Spleen (tissue), 11 donors: ENCODE data around the gene DACT1. TPM values are rescaled to one million over a fixed set of nuclear protein-coding genes. Genes with fewer than 3 reads are reported as not detected.

Experiments
- DNase-seq: peaks from one replicate; pipeline ENCODE4 v3.0.0-alpha.2; 2020
- H3K27ac ChIP-seq, 8 donors: fragments of 200-600 bp; sonication (generic) in 7 of 8; 1 replicate in 4 of 8; 2 replicates in 4 of 8; pipeline versions ENCODE4 v1.5.0 to v1.8.0; 2016 to 2021; ENCODE audit warnings: inconsistent platforms in 4 of 8, mild to moderate bottlenecking in 4 of 8, moderate library complexity in 1 of 8
- H3K27me3 ChIP-seq, 7 donors: fragments of 200-600 bp; sonication (generic) in 6 of 7; replicated peaks in 1 of 7; 1 replicate in 4 of 7; 2 replicates in 3 of 7; pipeline versions ENCODE4 v1.5.0 to v1.8.0; 2016 to 2021; ENCODE audit warnings: inconsistent platforms in 3 of 7, mild to moderate bottlenecking in 1 of 7
- H3K36me3 ChIP-seq, 6 donors: fragments of 200-600 bp; sonication (generic) in 5 of 6; 1 replicate in 4 of 6; 2 replicates in 2 of 6; pipeline versions ENCODE4 v1.5.0 to v1.8.0; 2016 to 2021; ENCODE audit warnings: inconsistent platforms in 2 of 6
- H3K4me1 ChIP-seq, 6 donors: fragments of 200-600 bp; sonication (generic) in 5 of 6; 1 replicate in 3 of 6; 2 replicates in 3 of 6; pipeline versions ENCODE4 v1.5.0 to v1.8.0; 2016 to 2021; ENCODE audit warnings: inconsistent platforms in 3 of 6
- H3K4me3 ChIP-seq, 8 donors: fragments of 200-600 bp; sonication (generic) in 7 of 8; 1 replicate in 4 of 8; 2 replicates in 4 of 8; pipeline versions ENCODE4 v1.5.0 to v1.8.0; 2016 to 2021; ENCODE audit warnings: inconsistent platforms in 4 of 8, mild to moderate bottlenecking in 4 of 8, moderate library complexity in 2 of 8
- H3K9me3 ChIP-seq, 8 donors: fragments of 200-600 bp; sonication (generic) in 7 of 8; 1 replicate in 4 of 8; 2 replicates in 4 of 8; pipeline versions ENCODE4 v1.5.0 to v1.8.0; 2016 to 2021; ENCODE audit warnings: inconsistent platforms in 4 of 8
- CTCF ChIP-seq, 11 experiments: fragments of 200-600 bp in 7 of 11; fragments of 450-650 bp in 4 of 11; sonication (generic) in 4 of 11; IDR thresholded peaks in 8 of 11; conservative IDR thresholded peaks in 3 of 11; 1 replicate in 7 of 11; 2 replicates in 4 of 11; pipeline versions ENCODE4 v1.4.0 to v1.8.0; 2016 to 2021; ENCODE audit warnings: antibody characterized with exemption in 11 of 11, inconsistent platforms in 4 of 11, mild to moderate bottlenecking in 1 of 11
- POLR2A ChIP-seq, 3 donors: fragments of 450-650 bp; IDR thresholded peaks; one replicate each; pipeline ENCODE4 v1.5.1; 2017; ENCODE audit warnings: antibody characterized with exemption in 3 of 3, mild to moderate bottlenecking in 1 of 3
- POLR2AphosphoS5 ChIP-seq, 3 donors: sonication (generic); formaldehyde crosslinking; IDR thresholded peaks; one replicate each; pipeline ENCODE4 v1.5.1; 2017; ENCODE audit warnings: antibody characterized with exemption in 3 of 3
- WGBS, 5 donors: extraction: QIAGEN DNeasy Blood & Tissue Kit in 3 of 5; methylation state at CpG; one replicate each; pipeline versions ENCODE4 v1.1.5 to v1.1.7; 2013 to 2018; 5-methylcytosine and 5-hydroxymethylcytosine counted together
- intact Hi-C: fragments of 100-400 bp; cut with DNase I; formaldehyde crosslinking; loops from one replicate; pipeline ENCODE4 v1.15.0; 2023; ENCODE audit warnings: low total_unique reads
- polyA plus RNA-seq, 3 donors: library from polyadenylated mRNA; stranded (reverse); fragments of 200-250 nt; gene quantifications; one replicate each; pipeline ENCODE4 v1.2.1, GENCODE V29; 2013
- total RNA-seq, 7 donors: library from RNA; depleted of rRNA in 3 of 7; stranded (reverse); fragments of >200 nt in 3 of 7; fragmentation: NEBNext Ultra II Directional in 4 of 7; extraction: Animal tissue kit (Norgen Biotek cat#: 25700) in 4 of 7; gene quantifications; one replicate each; pipeline versions ENCODE4 v1.1.0 to v1.2.1, GENCODE V29; 2016 to 2021
- donor health status: healthy with polysubstance abuse.
- donor health status: DM: no; HTN: no; CAD: no; lungs with moderate emphysema.
- donor health status: DM: no; HTN: no; CAD: no.
- donor health status: Bipolar disorder and iron deficiency.
- donor health status: healthy.
- donor health status: DM: no; HTN: no; CAD: no.
- donor health status: DM: yes; HTN: yes; CAD: no.

Gene DACT1
- total and polyA plus RNA-seq, 10 donors = 1.3 to 23.4 (median 8.6) TPM

GRCh38 chr14:58639842-58640484 is 2.2 kb downstream of the DACT1 start:
- WGBS, 5 donors = 30 to 43% (median 30%) methylated on average over 5 of the region's 5 CpGs
- TF ChIP-seq POLR2A (IDR thresholded peaks at IDR 0.05) = no peak
- TF ChIP-seq POLR2AphosphoS5 (IDR thresholded peaks at IDR 0.05) = no peak
- TF ChIP-seq CTCF (IDR thresholded peaks at IDR 0.05 in 8 of 11, conservative IDR thresholded peaks at IDR 0.05 in 3 of 11) = peak in 7 of 11 experiments; percentile 16 to 53 (median 32)
- Histone ChIP-seq H3K27me3 (peaks cover 0 to 39% (median 5%) of the 10 kb centered on the region in 7 donors), H3K4me1 (peaks cover 3 to 55% (median 36%) of the 10 kb centered on the region in 6 donors), H3K27ac (no peak overlapping the region), H3K9me3 (no peaks in the 10 kb centered on the region), H3K4me3 (peak overlapping the region in 5 of 8 donors; percentile 55 to 76 (median 70)), H3K36me3 (peaks cover 0 to 23% (median 0%) of the 10 kb centered on the region in 6 donors)
- intact Hi-C loops = no loop called here
- no peak for DNase-seq

DNA sequence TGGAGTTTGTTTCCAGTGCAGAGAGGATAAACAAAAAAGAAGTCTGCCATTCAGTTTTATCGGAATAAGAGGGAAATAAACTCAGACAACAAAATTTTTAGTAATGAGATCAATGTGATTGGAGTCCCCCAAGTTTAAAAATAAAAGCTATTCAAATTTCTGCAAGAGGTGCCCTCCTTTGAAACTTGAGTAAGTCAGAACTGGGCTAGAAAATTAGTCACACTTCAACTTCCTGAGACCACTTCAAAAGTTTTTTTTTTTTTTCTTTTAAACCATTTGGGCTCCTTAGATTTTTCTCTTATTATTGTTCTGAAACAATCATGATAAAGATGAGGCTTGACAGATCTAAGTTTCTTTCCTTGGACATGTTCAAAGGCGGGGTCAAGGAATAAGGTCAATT is 3.2 kb downstream of the DACT1 start:
- Histone ChIP-seq H3K27ac (no peak overlapping the region), H3K4me3 (no peak overlapping the region), H3K4me1 (peaks cover 3 to 45% (median 31%) of the 10 kb centered on the region in 6 donors), H3K9me3 (no peaks in the 10 kb centered on the region), H3K36me3 (peaks cover 0 to 32% (median 9%) of the 10 kb centered on the region in 6 donors), H3K27me3 (peaks cover 0 to 39% (median 5%) of the 10 kb centered on the region in 7 donors)
- TF ChIP-seq POLR2A (IDR thresholded peaks at IDR 0.05) (no peak), CTCF (IDR thresholded peaks at IDR 0.05 in 8 of 11, conservative IDR thresholded peaks at IDR 0.05 in 3 of 11) (no peak), POLR2AphosphoS5 (IDR thresholded peaks at IDR 0.05) (no peak)
- intact Hi-C loops = no loop called here
- 76 to 93% (median 88%) methylated on average over 2 of the region's 2 CpGs for WGBS, 5 donors
- DNase-seq = no peak

DNA sequence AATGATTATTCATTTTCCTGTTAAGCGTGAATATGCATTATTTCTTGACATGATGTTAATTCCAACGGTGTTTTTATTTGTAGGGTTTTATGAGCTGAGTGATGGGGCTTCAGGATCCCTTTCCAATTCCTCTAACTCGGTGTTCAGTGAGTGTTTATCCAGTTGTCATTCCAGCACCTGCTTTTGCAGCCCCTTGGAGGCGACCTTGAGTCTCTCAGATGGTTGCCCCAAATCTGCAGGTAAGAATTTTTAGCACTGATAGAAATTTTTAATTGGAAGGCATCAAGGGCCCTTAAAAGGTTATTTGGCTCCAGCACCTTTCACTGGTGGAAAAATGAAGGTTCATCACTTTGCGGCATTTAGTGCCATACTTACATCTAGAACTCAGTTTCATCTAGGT is 3.7 kb downstream of the DACT1 start:
- DNase-seq = no peak
- 83 to 94% (median 89%) methylated on average over 5 of the region's 5 CpGs for WGBS, 5 donors
- peaks cover 0 to 38% (median 14%) of the 10 kb centered on the region in 6 donors for H3K36me3 ChIP-seq
- peaks cover 0 to 35% (median 5%) of the 10 kb centered on the region in 7 donors for H3K27me3 ChIP-seq
- no peak overlapping the region for H3K27ac ChIP-seq
- intact Hi-C loops = no loop called here
- TF ChIP-seq CTCF (IDR thresholded peaks at IDR 0.05 in 8 of 11, conservative IDR thresholded peaks at IDR 0.05 in 3 of 11) (no peak), POLR2AphosphoS5 (IDR thresholded peaks at IDR 0.05) (no peak), POLR2A (IDR thresholded peaks at IDR 0.05) (no peak)
- no peak overlapping the region for H3K4me3 ChIP-seq
- H3K9me3 ChIP-seq = peaks cover 0 to 4% (median 0%) of the 10 kb centered on the region in 8 donors
- H3K4me1 ChIP-seq = peaks cover 3 to 40% (median 28%) of the 10 kb centered on the region in 6 donors

GRCh38 chr14:58643366-58643765 is 5.6 kb downstream of the DACT1 start:
- Histone ChIP-seq H3K36me3 (peaks cover 0 to 43% (median 17%) of the 10 kb centered on the region in 6 donors), H3K27me3 (peaks cover 0 to 19% (median 4%) of the 10 kb centered on the region in 7 donors), H3K27ac (no peak overlapping the region), H3K9me3 (peaks cover 0 to 5% (median 0%) of the 10 kb centered on the region in 8 donors), H3K4me1 (peaks cover 2 to 24% (median 15%) of the 10 kb centered on the region in 6 donors), H3K4me3 (no peak overlapping the region)
- 6 to 30% (median 13%) methylated on average over 1 of the region's 1 CpG for WGBS, 5 donors
- TF ChIP-seq POLR2A (IDR thresholded peaks at IDR 0.05) (no peak), CTCF (IDR thresholded peaks at IDR 0.05 in 8 of 11, conservative IDR thresholded peaks at IDR 0.05 in 3 of 11) (no peak), POLR2AphosphoS5 (IDR thresholded peaks at IDR 0.05) (no peak)
- DNase-seq = no peak
- intact Hi-C loops = no loop called here
